GM19467 (cell line): ENCODE results near the gene KDSR.

ENCODE experiments used
- ATAC-seq: cut with Tn5 transposase; IDR thresholded peaks from one replicate; pipeline ENCODE4 v1.9.1; 2021; ENCODE audit warnings: mild to moderate bottlenecking, moderate library complexity; ENCODE audit not compliant: unreplicated experiment

KDSR gene

GRCh38 chr18:63284827-63285733 lies 81.9 kb downstream of the KDSR start:
- ATAC-seq = peak; percentile 95

DNA sequence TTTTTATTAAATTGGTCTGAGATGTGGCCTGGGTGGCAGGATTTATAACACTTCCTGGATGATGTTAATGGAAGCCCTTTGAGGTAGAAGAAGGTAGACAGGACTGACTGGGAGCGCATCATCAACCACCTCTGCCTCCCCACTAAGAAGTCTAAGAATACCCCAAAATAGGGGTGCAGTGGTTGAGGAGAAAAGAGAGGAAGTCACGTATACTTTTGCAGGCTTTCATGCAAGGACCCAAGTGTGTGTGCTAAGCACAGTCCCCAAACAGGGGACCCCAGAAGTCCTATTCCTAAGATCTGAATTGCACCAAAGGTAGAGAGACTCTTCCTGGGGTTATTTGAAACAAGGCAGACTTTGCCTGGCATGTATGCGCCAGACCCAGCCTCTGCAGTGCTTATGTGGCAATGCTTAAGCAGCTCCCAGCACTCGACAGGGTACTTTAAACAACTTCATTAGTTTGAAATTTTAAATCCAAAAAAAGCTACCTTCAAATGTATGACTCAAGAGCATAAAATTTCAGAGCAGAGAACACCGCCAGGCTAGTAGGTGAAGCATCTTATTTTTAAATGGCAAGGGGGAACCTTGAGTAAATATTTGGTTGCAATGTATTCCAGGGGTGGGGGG lies 82.7 kb downstream of the KDSR start:
- no peak for ATAC-seq

GRCh38 chr18:63283305-63284094 lies 83.5 kb downstream of the KDSR start:
- no peak for ATAC-seq

DNA sequence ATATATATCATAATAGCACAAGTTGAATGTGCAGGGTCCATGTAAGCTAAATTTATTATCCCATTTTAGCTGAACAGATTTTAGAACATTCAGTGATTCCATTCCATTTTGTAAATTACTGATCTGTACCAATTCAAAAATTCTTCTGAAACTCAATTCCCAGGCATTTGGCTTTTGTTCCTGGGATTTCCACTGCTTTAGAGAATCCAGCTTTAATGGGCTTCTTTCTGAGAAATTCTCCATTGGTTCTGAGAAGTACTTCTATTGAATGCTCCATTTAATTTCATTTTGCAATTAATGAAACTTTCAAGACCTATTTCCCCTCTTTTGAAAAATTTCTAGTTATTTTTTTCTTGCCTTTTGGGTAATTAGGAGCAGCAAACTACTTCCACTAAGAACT lies 84.2 kb downstream of the KDSR start:
- ATAC-seq = no peak
